Panc1 (cell line): ENCODE data around the gene TTYH2. TPM values are rescaled to one million over a fixed set of nuclear protein-coding genes. Genes with fewer than 3 reads are reported as not detected.

Source experiments
- ATAC-seq: fragments of 200-7000 bp; cut with Tn5 transposase; 2 replicates; pipeline ENCODE4 v1.9.1; 2020; ENCODE audit warnings: mild to moderate bottlenecking, moderate library complexity
- BruUV-seq: library from RNA; stranded (reverse); fragments of 400-500 nt; replicated peaks from 2 replicates; lab custom pipeline; 2021; lab: Mats Ljungman, UMichigan
- CTCF ChIA-PET: fragments of 300-600 bp; sonication (Branson Sonifier 250); formaldehyde crosslinking; loops from one replicate; lab custom pipeline; 2022; ENCODE audit warnings: antibody characterized with exemption; lab: Charles Lee
- POLR2A ChIA-PET: fragments of 300-600 bp; sonication (Branson Sonifier 250); formaldehyde crosslinking; loops from one replicate; lab custom pipeline; 2022; ENCODE audit warnings: antibody characterized with exemption; lab: Charles Lee
- DNase-seq: peaks from one replicate; pipeline ENCODE4 v3.0.0-alpha.2; 2010; ENCODE audit warnings: low read depth, low spot score
- H3K27ac ChIP-seq: 2 replicates; pipeline ENCODE4 v1.5.1; 2011; ENCODE audit warnings: mild to moderate bottlenecking, low read length, inconsistent platforms
- H3K27me3 ChIP-seq: fragments of 200-500 bp; sonication (Bioruptor generic); 2 replicates; pipeline ENCODE4 v1.6.0; 2014; ENCODE audit warnings: low read length, inconsistent platforms; ENCODE audit not compliant: control insufficient read depth, insufficient read depth
- H3K36me3 ChIP-seq: fragments of 200-500 bp; sonication (Bioruptor generic); 2 replicates; pipeline ENCODE4 v1.5.1; 2014; ENCODE audit warnings: inconsistent platforms, mild to moderate bottlenecking, low read length, moderate library complexity; ENCODE audit not compliant: control insufficient read depth, insufficient read depth
- H3K4me1 ChIP-seq: 2 replicates; pipeline ENCODE4 v1.5.1; 2011; ENCODE audit warnings: inconsistent platforms, mild to moderate bottlenecking, low read length, moderate library complexity; ENCODE audit not compliant: control insufficient read depth, insufficient read depth
- H3K4me3 ChIP-seq, 2 experiments: 2 replicates each; pipeline ENCODE4 v1.5.1; 2011 to 2012; ENCODE audit warnings: low read depth in 2 of 2, low read length in 2 of 2, mild to moderate bottlenecking in 2 of 2, inconsistent platforms in 1 of 2, moderate library complexity in 1 of 2
- H3K9me3 ChIP-seq: fragments of 200-500 bp; sonication (Bioruptor generic); 2 replicates; pipeline ENCODE4 v1.5.1; 2014; ENCODE audit warnings: low read depth, mild to moderate bottlenecking, inconsistent platforms, low read length, moderate library complexity; ENCODE audit not compliant: control insufficient read depth, insufficient read depth
- CTCF ChIP-seq: fragments of 450-650 bp; IDR thresholded peaks from 2 replicates; pipeline ENCODE4 v1.5.1; 2017; ENCODE audit warnings: mild to moderate bottlenecking
- POLR2AphosphoS5 ChIP-seq: IDR thresholded peaks from 2 replicates; pipeline ENCODE4 v1.6.1; 2012; ENCODE audit warnings: mild to moderate bottlenecking, low read depth, low read length, moderate library complexity
- REST ChIP-seq, 2 experiments: IDR thresholded peaks; 2 replicates each; pipeline ENCODE4 v1.6.1; 2011 to 2012; ENCODE audit warnings: low read depth in 2 of 2, control low read depth in 1 of 2, low read length in 1 of 2, mild to moderate bottlenecking in 1 of 2, moderate library complexity in 1 of 2; ENCODE audit not compliant: insufficient read depth in 1 of 2
- SIN3A ChIP-seq: IDR thresholded peaks from 2 replicates; pipeline ENCODE4 v1.6.1; 2012; ENCODE audit warnings: low read depth, mild to moderate bottlenecking, low read length, moderate library complexity, borderline replicate concordance; ENCODE audit not compliant: insufficient read depth
- TCF7L2 ChIP-seq: IDR thresholded peaks from 2 replicates; pipeline ENCODE4 v1.6.1; 2011; ENCODE audit warnings: mild to moderate bottlenecking, low read depth, low read length, inconsistent platforms
- in situ Hi-C: cut with HindIII; loops from 2 replicates; pipeline ENCODE4 v1.10.0; 2016; ENCODE audit warnings: low sequenced_read_pairs, low pct_unique_long_range_greater_than_20kb
- intact Hi-C: fragments of 100-400 bp; cut with micrococcal nuclease; formaldehyde crosslinking; loops from one replicate; pipeline ENCODE4 v1.10.0; 2022; ENCODE audit not compliant: unreplicated experiment
- total RNA-seq: library from RNA; stranded (reverse); gene quantifications from one replicate; pipeline ENCODE4 v1.2.1, GENCODE V29; 2021; ENCODE audit not compliant: unreplicated experiment

Gene TTYH2
- total RNA-seq, 1 experiment from 2014 or later = 8.3 TPM

GRCh38 chr17:74267987-74268499, 54.7 kb downstream of the TTYH2 start:
- ATAC-seq = no peak
- H3K4me3 ChIP-seq = no peak overlapping the region
- in situ Hi-C loops = no loop called here
- H3K9me3 ChIP-seq = no peaks in the 10 kb centered on the region
- H3K27ac ChIP-seq = no peak overlapping the region
- no TSS peak for BruUV-seq
- H3K36me3 ChIP-seq = no peaks in the 10 kb centered on the region
- POLR2A ChIA-PET = no interaction called here
- no peak for DNase-seq
- no peaks in the 10 kb centered on the region for H3K4me1 ChIP-seq
- CTCF ChIA-PET = no interaction called here
- intact Hi-C loops = no loop called here
- no peaks in the 10 kb centered on the region for H3K27me3 ChIP-seq
- no peak for TF ChIP-seq SIN3A
- TF ChIP-seq CTCF = no peak
- no peak for TF ChIP-seq REST (IDR thresholded peaks at IDR 0.05; ENCODE audit: insufficient read depth in 1 of 2, low read depth in 2 of 2, low read length in 1 of 2)
- no peak for TF ChIP-seq TCF7L2
- no peak for TF ChIP-seq POLR2AphosphoS5

GRCh38 chr17:74268558-74268957, 55.2 kb downstream of the TTYH2 start:
- BruUV-seq = no TSS peak
- intact Hi-C loops = no loop called here
- Histone ChIP-seq H3K27ac (no peak overlapping the region), H3K4me3 (no peak overlapping the region), H3K36me3 (no peaks in the 10 kb centered on the region), H3K4me1 (no peaks in the 10 kb centered on the region), H3K27me3 (no peaks in the 10 kb centered on the region), H3K9me3 (no peaks in the 10 kb centered on the region)
- TF ChIP-seq REST (IDR thresholded peaks at IDR 0.05; ENCODE audit: insufficient read depth in 1 of 2, low read depth in 2 of 2, low read length in 1 of 2) (no peak), SIN3A (no peak), CTCF (no peak), POLR2AphosphoS5 (no peak), TCF7L2 (no peak)
- no peak for ATAC-seq
- CTCF ChIA-PET = no interaction called here
- POLR2A ChIA-PET = no interaction called here
- in situ Hi-C loops = no loop called here
- no peak for DNase-seq
